ENCODE measurements around the gene FARS2.
A peak's percentile ranks its signal among the peaks of the same experiment; 100 is the strongest.

The FARS2 gene

DNA sequence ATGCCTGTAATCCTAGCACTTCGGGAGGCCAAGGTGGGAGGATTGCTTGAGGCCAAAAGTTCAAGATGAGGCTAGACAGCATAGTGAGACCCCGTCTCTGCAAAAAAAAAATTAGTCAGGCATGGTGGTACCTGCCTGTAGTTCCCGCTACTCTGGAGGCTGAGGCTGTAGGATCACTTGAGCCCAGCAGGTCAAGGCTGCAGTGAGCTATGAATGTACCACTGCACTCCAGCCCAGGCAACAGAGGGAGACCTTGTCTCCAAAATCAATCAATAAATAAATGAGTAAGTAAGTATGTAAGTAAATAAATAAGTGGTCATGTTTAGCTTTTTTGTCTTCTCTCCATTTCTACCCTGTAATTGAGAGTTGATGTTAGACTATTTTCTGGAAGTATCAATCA is 336.8 kb downstream of the FARS2 start:
- no peak for DNase-seq

DNA sequence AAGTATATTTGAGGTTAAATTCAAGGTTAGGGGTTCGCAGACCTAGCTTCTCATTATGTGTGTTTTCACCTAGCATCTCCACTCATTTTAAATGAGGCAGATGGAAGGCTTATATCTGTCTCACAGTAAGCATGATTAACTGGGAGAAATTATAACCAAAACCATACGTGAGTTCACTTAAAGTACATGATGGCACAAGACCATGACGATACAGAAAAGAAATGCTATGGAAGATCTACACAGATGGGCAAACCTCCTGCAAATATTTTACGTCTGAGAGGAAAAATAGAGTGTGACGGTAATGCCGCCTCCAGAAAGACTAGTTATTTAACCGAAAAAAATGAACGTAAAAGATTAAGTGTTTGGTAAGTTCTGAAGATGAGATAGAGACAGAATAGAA is 337.8 kb downstream of the FARS2 start:
- DNase-seq, result no peak

DNA sequence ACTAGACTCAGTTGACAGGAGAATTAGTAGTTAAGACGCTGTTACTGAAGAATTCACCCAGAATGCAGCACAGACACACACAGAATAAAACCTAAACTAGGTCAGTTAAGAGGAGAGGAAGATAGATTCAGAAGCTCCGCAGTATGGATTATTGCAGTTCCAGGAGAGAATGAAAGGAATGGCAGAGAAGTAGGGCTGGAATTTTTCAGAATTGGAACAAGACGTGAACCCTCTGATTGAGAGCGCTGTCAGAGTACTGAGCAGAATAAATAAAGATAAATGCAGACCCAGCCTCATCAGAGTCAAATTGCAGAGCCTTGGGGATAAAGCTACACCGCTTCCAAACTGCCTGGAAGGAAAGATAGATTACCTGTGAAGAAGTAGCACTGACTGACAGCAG is 344.6 kb downstream of the FARS2 start:
- DNase-seq, result no peak

DNA sequence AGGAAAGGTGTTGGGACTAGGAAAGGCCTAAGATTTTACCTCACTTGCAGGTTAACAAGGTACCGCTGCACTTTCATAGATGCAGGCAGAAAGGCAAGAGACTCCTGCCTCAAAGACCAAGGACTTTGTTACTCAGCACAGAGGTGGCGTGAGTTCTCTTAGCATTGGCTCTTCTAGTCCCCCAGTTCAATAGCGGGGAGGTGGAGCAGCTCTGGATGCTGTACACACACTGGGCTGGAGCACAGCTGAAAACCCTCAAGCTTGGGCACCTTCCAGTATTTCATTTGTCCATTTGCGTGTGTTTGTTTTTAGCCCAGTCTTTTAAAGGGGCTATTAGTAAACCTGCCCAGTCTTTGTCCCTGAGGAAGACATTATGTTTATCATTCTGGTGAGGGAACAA is 345.2 kb downstream of the FARS2 start:
- DNase-seq, result no peak

DNA sequence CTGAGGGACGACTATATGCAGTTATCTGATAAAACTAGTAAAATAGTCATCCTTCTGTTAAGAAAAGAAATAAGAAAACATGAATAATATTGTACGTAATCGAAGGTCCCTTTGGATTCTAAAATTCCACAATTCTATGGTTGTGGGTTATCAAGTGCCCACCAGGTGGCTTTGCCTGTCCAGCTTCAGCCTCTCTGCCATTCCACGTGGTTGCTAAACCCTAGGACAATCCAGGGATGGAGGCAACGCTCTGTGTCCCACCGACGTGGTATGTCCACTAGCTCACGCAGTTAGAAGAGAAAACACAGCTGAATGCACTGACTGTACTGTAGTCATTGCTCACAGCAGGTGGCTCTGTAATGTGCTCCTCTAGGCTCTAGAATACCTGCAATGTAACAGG is 349.3 kb downstream of the FARS2 start:
- no peak for DNase-seq

DNA sequence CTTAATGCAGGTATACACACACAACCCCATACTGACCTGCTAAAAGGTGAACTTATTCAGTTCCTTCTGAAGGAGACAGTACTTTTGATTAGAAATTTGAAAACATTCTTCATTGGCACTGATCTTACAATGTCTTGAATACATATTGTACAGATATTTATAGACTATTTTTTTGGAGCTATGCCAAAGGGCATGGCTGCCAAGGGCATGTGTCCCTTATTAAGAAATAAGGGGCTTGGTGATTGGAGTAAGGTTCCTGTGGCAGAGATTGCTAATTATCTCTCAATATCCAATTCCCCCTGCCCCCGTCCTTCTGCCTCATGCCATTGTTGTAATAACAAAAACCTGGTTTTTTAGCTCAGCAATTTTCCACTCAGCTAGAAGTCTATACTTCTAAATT is 355.9 kb downstream of the FARS2 start:
- DNase-seq, result no peak

DNA sequence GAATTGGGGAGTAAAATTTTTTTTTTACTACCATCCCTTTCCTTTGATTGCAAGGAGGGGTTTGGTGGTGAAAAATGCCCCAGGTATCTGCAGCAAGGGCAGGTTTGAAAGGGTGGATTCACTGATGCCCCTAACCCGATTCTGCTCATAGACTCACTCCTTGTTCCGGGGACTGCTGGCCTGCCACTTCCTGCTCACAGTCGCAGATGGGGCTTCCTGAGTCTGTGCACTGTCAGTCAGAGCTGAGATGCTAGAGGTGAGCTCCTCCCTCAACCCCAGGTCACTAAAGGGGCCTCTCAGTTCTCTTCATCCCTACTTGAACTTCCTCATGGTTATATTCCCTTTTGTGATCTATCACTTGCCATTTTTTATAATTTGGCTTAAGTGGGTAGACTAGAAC is 357.9 kb downstream of the FARS2 start:
- peak; percentile 12 for DNase-seq

DNA sequence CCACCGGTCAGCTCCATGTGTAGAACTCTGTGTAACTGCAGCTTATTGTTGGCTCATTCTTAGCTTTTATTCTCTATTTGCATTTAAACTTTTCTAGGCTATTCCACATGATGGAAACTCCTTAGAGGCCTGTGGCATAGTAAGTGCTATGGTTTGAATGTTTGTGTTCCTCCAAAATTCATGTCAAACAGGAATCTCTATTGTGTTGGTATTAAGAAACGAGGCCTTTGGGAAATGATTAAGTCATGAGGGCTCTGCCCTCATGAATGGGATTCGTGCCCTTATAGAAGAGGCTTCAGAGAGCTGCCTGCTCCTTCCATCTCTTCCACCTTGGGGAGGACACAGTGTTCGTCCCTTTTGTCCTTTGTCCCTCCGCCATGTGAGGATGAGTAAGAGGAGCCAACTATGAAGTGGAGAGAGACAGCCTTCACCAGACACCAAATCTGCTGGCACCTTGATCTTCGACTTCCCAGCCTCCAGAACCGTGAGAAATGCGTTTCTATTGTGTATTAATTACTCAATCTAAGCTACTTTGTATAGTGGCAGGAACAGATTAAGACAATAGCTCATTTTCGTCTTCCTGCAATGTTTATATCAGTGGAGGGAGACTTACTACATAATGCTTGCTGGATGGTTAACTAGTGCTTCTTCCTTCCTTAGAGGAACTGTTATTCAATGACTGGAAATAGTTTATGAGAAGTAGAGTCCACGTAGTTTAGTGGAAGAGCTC is 361.1 kb downstream of the FARS2 start:
- DNase-seq, result no peak

DNA sequence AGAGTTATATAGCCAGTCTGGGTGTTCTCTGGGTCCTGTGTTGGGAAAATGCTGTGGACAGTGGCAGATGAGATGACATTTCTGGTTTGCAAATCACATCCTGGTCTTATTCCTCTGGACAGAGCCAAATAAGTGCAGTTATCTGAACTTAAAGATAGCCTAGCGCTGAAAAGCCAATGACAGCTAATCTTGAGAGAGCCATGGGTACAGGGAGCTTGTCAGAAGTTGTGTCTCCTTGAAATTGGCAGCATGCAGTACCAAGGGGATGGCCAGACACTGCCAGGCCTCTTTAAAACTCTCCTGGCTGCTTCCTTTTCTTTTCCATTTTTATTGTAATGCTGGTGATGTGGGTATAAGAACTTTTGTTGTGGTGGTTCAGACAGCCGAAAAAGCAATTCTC is 362.5 kb downstream of the FARS2 start:
- DNase-seq, result no peak

DNA sequence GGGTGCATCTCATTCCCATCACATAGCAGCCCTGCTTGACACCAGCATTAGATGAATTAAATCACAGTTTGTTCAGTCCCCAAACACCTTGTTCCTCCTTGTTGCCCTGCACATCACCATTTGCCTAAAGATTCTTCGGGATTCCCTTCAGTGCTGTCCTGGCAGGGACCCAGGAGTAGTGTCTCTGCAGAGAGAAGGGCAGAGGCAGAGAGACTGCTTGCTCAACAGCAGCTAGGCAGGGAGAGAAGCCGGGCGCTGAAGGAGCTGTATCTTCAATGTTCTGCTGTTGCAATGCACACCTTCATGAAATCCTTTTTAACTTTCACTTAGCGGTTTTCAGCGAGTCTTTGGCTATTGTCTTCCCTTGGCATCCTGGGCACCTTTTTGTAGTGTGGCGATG is 362.9 kb downstream of the FARS2 start:
- no peak for DNase-seq

DNA sequence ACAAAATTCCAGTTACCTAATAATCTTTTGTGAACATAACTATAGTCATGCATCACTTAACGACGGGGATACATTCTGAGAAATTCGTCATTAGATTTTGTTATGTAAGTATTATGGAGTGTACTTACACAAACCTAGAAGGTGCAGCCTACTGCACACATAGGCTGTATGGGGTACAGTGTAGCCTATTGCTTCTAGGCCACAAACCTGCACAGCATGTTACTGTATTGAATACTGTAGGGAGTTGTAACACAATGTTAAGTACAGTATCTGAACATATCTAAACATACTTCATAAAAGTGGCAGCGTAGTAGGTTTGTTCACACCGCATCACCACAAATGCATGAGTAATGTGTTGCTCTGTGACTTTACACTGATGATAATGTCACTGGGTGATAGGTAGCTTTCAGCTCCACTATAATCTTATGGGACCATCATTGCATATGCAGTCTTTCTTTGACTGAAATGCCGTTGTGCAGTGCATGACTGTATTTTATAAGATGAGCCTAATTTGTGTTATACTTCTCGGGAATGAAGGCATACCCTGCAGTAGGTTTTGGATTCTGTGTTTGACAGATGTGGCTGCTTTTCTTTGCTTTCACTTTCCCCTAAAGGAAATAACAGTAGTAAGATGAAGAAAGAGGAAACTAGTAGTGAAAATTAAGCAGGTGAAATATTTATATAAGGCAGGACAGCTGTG is 365.6 kb downstream of the FARS2 start:
- DNase-seq, result no peak

DNA sequence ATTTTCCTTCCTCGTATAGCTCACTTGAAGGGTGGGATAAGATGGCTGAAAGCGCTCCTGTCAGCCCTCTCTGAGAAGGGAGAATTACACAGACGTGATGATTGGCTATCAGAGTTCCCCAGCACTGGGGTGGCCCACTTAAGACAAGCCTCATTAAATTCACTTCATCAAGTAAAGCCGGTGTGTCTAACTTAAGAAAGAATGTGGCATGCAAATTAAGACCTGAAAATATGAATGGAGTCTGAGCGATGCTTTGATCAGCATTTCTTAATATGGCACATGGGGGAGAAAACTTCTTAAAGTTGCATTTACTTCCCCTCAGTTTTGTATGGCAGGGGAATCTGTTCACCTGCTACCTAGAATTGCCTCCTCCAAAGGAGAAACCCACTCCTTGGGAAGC is 369.3 kb downstream of the FARS2 start:
- DNase-seq, result no peak

DNA sequence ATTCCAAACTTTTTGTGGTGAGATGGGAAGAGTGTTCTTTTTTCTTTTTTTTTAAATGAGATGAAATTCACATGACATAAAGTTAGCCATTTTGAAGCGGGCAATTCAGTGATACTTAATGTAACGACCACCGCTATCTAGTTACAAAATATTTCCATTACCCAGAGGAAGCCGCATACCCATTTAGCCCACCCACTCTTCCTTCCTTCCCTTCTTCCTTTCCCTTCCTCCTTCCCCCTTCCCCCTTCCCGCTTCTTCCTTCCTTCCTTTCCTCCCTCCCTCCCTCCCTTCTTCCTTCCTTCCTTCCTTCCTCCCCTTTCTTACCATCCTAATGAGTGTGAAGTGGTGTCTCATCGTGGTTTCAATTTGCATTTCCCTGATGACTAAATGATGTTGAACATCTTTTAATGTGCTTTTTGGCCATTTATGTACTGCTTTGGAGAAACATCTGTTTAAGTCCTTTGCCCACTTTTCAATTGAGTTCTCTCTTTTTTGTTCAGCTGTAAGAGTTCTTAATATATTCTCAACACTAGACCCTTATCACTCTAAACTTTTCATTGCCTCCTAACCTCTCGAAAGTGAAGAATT is 371.1 kb downstream of the FARS2 start:
- DNase-seq, result no peak

DNA sequence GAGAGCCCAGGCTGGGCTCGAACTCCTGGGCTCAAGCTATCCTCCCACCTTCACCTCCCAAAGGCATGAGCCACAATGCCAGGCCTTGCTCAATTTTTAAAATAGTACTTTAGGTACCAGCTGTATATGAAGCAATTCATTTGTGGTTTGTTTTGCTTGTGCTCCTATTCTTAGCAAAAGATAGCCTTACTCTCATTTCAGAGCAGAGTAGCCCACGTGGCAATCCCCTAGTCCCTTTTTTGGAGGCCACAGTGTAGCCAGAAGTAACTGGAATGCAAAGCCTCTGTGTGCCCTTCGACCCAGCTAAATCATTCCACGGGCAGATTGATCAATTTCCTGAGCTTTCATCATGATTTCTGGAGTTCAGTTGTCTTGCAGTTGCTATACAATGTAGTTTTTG is 373.2 kb downstream of the FARS2 start:
- DNase-seq, result no peak

DNA sequence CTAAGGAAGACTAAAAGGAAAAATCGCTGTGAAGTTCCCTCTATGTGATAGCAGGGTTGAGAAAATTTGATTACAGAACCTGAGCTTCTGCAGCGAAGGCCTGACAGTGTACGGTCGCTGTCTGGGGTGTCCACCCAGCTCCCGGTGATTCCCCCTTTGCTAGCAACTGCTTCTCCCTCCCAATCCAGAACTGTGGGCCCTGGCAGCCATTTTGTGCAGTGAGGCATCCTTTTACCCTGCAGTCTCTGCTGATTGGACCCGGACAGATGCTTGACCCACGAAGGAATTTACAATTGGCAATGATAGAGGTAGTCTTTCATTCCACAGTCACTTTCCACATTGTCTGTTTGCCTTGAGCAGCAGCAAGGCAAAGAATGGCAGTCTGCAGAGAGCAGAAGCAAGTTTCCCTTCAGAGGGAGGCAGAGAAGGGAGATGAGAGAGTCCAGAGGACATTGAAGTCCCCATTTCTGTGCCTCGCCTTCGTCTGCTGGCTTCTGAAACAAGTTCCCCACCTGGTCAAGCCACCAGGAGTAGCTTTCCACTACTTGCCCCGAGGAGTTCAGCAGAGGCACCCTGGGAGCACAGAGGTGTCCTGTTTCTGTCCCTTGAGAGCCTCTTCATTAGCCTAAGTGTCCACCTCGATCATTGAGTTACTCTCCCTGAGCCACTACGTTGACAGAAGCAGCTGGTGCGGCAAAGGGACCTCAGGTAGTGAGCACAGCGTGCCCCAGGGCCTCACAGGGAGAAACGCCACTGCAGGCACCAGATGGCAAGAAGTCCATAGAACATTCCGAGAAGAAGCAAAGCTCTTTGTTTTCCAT is 375.1 kb downstream of the FARS2 start:
- no peak for DNase-seq

DNA sequence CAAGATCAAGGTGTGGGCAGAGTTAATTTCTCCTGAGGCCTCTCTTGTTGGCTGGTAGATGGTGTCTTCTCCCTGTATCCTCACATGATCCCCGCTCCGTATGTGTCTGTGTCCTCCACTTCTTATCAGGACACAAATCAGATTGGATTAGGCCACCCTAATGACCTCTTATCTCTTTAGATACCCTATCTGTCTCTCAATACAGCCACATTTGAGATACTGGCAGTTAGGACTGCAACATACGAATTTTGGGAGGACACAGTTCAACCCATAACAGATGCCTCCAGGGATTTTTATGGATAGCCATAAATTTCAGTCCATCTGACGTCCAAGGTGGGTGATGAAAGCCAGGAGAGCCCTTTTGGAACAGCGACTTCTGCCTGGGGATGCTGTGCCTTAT is 376.4 kb downstream of the FARS2 start:
- no peak for DNase-seq

DNA sequence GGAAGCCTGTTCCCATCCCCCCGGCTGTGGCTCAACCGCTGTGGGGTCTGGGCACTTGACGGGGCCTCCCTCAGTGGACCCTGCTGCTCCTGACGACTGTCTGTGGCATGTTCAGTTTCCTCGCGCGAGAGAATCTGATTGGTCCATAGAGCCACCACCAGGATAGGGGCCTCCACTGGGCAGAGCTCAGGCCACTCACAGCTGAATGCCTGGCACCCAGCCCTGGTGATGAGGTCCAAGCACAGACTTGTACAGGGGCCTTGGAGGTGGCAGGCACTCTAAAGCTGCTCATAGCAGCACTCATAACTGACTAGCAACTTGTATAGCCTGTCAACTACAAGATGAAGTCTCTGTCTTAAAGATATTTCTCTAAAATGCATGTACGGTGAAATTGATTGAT is 377.4 kb downstream of the FARS2 start:
- no peak for DNase-seq

DNA sequence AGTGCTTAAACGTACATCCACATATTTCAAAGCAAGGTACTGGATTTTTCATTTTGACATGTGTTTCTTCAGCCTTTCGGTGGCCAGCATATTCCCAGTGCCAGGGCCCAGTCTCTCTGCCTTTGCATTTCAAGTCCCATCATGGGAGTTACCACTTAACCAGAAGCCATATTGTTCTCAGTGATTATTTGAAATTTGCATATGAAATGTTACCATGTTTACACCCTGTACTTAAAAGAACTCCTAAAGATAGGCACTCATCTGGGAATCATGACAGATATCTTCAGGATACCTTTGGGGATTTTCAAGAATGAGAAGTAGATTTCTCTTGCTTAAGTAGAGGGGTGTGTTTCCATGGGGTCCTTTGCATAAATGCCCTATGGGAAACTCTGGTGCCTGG is 377.9 kb downstream of the FARS2 start:
- no peak for DNase-seq

DNA sequence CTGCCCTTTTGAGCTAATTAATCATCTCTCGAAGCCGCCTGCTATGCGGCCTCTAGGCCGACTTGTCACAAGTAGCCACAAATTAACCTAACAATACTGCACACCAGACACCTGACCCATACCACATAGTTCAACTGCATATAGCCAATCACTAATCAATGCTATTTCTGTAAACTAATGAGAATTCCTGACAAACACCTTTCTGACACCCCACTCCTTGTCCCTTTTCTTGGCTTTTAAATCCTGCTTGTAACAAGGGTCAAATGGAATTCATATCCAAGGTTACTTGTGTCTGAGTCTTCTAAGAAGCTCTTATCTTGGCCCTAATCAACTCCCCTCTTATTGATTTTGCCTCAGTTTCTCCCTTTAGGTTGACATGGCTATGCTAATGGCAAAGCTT is 379.3 kb downstream of the FARS2 start:
- no peak for DNase-seq

DNA sequence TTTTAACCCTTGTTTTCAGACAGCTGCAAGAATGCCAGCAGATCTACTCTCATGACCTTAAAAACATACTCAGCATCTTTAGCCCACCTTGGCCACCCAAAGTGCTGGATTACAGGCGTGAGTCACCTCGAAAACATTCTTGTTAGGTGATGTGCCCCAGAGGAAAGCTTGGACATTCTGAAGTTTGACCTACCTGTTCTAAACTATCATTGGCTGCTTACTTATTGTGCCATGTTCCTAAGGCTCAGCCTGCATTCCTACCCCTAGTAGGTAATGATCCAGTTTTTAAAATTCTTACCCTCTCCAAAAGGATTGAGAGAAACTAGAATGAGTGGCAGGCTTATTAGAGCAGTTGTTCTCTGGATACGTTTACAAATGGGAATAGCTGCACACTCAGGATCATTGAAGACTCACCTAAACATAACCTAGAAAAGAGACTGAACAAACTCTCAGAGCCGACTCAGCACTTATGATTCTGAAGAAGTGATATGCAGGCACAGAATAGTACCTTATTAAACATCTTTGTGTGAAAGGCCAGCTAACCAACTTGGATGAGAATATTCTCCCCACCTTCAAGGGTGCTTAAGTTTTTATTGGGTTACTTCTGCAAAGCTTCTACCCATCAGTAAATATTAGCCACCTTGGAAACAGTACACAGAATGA is 383.3 kb downstream of the FARS2 start:
- no peak for DNase-seq

DNA sequence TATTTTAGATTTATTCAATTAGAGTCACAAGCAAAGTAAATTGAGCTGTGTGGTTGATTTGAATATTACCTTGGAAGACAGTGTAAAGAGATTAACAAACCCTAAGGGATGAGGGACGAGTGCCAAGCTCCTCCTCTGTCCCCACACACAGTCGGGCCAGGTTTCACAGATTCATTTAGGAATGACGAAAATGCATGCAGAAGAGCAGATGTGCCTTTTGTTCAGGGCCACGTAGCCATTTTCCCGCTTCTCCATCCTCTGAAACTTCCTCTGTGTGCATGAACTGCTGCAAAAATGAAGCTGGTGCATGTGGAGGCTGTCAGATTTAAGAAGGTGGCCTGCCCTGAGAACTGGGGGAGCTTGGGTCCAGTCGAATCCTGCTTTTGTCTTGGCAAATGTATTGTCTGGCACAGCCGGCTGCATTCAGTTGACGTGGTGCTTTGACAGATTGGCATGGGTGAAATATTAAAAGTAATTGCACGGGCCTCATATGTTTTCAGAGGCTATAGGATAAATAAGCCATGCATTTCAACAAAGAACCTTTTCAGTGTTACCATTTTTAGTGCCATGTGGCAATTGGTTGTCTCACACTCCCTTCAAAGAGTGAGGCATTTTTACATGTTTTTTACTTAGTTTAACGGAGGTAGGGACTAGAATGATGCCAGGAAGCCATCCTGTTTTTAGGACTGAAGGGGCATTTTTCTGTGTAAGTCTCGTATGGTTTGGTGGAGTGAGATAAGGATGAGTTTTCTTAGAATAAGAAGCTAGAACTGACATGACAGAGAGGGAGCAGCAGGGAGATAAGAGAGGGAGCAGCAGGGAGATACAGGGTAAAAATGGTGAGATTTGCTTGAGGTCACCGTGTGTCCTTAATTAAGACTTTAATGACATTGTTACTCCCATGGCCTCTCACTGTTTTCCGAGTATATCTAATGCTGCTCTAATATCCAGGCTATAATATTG is 384.3 kb downstream of the FARS2 start:
- no peak for DNase-seq
